ENCODE measurements around the gene PRR15L. TPM values are rescaled to one million over a fixed set of nuclear protein-coding genes. Genes with fewer than 3 reads are reported as not detected.

PRR15L gene
- total and polyA plus RNA-seq, 2 experiments from 2014 or later = 0.57 TPM; not detected in 1

DNA sequence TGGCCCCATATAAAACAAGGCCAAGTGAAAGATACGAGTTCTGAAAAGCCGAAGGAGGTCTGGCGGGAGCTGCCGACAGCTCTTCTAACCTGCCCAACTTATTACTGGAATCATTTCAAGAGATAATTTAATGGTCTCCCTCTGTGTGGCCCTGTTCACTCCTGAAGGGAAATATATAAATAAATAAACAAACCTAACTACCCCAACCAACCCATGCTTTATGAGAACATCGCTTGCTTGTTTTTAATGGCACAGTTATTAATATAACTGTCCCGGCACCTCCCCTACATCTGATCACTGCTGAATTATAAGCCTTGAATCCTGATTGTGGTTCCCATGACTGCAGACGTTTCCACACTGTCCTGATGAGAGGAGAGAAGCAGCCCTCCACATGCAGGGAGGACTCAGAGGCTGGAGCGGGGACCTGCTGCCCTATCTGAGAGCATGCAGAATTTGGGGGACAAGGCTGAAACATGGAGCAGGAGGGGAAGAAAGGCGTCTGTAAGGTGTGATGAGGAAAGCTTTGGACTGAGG, 35.4 kb upstream of the PRR15L start (continued):
- TF ChIP-seq, protein P1, sequence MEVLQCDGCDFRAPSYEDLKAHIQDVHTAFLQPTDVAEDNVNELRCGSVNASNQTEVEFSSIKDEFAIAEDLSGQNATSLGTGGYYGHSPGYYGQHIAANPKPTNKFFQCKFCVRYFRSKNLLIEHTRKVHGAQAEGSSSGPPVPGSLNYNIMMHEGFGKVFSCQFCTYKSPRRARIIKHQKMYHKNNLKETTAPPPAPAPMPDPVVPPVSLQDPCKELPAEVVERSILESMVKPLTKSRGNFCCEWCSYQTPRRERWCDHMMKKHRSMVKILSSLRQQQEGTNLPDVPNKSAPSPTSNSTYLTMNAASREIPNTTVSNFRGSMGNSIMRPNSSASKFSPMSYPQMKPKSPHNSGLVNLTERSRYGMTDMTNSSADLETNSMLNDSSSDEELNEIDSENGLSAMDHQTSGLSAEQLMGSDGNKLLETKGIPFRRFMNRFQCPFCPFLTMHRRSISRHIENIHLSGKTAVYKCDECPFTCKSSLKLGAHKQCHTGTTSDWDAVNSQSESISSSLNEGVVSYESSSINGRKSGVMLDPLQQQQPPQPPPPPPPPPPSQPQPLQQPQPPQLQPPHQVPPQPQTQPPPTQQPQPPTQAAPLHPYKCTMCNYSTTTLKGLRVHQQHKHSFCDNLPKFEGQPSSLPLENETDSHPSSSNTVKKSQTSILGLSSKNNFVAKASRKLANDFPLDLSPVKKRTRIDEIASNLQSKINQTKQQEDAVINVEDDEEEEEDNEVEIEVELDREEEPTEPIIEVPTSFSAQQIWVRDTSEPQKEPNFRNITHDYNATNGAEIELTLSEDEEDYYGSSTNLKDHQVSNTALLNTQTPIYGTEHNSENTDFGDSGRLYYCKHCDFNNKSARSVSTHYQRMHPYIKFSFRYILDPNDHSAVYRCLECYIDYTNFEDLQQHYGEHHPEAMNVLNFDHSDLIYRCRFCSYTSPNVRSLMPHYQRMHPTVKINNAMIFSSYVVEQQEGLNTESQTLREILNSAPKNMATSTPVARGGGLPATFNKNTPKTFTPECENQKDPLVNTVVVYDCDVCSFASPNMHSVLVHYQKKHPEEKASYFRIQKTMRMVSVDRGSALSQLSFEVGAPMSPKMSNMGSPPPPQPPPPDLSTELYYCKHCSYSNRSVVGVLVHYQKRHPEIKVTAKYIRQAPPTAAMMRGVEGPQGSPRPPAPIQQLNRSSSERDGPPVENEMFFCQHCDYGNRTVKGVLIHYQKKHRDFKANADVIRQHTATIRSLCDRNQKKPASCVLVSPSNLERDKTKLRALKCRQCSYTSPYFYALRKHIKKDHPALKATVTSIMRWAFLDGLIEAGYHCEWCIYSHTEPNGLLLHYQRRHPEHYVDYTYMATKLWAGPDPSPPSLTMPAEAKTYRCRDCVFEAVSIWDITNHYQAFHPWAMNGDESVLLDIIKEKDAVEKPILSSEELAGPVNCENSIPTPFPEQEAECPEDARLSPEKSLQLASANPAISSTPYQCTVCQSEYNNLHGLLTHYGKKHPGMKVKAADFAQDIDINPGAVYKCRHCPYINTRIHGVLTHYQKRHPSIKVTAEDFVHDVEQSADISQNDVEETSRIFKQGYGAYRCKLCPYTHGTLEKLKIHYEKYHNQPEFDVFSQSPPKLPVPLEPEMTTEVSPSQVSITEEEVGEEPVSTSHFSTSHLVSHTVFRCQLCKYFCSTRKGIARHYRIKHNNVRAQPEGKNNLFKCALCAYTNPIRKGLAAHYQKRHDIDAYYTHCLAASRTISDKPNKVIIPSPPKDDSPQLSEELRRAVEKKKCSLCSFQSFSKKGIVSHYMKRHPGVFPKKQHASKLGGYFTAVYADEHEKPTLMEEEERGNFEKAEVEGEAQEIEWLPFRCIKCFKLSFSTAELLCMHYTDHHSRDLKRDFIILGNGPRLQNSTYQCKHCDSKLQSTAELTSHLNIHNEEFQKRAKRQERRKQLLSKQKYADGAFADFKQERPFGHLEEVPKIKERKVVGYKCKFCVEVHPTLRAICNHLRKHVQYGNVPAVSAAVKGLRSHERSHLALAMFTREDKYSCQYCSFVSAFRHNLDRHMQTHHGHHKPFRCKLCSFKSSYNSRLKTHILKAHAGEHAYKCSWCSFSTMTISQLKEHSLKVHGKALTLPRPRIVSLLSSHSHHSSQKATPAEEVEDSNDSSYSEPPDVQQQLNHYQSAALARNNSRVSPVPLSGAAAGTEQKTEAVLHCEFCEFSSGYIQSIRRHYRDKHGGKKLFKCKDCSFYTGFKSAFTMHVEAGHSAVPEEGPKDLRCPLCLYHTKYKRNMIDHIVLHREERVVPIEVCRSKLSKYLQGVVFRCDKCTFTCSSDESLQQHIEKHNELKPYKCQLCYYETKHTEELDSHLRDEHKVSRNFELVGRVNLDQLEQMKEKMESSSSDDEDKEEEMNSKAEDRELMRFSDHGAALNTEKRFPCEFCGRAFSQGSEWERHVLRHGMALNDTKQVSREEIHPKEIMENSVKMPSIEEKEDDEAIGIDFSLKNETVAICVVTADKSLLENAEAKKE (CRISPR knock-in tag; IDR thresholded peaks at IDR 0.05) = no peak
- no peak for TF ChIP-seq ZNF114 (CRISPR knock-in tag; IDR thresholded peaks at IDR 0.05)
- TF ChIP-seq, protein P2, sequence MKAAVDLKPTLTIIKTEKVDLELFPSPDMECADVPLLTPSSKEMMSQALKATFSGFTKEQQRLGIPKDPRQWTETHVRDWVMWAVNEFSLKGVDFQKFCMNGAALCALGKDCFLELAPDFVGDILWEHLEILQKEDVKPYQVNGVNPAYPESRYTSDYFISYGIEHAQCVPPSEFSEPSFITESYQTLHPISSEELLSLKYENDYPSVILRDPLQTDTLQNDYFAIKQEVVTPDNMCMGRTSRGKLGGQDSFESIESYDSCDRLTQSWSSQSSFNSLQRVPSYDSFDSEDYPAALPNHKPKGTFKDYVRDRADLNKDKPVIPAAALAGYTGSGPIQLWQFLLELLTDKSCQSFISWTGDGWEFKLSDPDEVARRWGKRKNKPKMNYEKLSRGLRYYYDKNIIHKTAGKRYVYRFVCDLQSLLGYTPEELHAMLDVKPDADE (IDR thresholded peaks at IDR 0.05) = no peak

DNA sequence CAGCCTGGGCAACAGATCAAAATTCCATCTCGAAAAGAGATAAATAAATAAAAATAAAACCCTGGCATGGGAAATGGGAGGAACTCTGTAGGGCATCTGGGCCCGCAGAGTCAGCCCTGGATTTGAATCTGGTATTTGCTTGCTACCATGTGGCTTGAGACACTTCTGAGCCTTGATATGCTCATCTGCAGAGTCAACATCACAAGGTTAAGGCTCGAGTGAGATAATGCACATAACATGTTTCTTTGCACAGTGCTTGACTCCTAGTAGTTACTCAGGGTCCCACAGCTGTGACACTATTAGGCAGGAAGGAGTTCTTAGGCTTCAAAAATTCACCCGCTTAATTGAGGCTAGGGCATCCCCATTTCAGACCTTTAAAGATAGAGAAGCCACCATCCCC, 34.5 kb upstream of the PRR15L start:
- no peaks in the 10 kb centered on the region for H3K36me3 ChIP-seq (ENCODE audit: insufficient read depth)
- H2AFZ ChIP-seq = 0 out of 2 replicates have a peak overlapping the region, but pooled peaks have one; percentile 98
- H3K27ac ChIP-seq (ENCODE audit: low read depth) = no peak overlapping the region
- no peaks in the 10 kb centered on the region for H3K36me3 Mint-ChIP-seq (ENCODE audit: low read depth)
- no peaks in the 10 kb centered on the region for H3K9me3 Mint-ChIP-seq
- H4K20me1 ChIP-seq (replicated peaks; ENCODE audit: insufficient read depth) = no peaks in the 10 kb centered on the region
- no peak for DNase-seq (ENCODE audit: low spot score)
- H3K79me2 ChIP-seq (replicated peaks; ENCODE audit: insufficient read depth) = no peaks in the 10 kb centered on the region
- peaks cover 76% of the 10 kb centered on the region for H3K4me1 Mint-ChIP-seq
- no peak for ATAC-seq
- no peak overlapping the region for H3K4me3 ChIP-seq
- H3K4me3 Mint-ChIP-seq = no peak overlapping the region
- peak overlapping the region; percentile 74; the same call in 1 of the 2 replicates for H3K4me2 ChIP-seq
- H3F3A ChIP-seq (replicated peaks; ENCODE audit: low read depth) = 0 out of 2 replicates have a peak, but pooled peaks cover 6% of the 10 kb centered on the region
- no peak overlapping the region for H3K27ac Mint-ChIP-seq
- H3K4me1 ChIP-seq (ENCODE audit: insufficient read depth) = peaks cover 46% of the 10 kb centered on the region
- H3K9me2 ChIP-seq (ENCODE audit: insufficient read depth) = no peaks in the 10 kb centered on the region
- H3K27me3 ChIP-seq (ENCODE audit: insufficient read depth) = no peaks in the 10 kb centered on the region
- peaks cover 22% of the 10 kb centered on the region for H3K27me3 Mint-ChIP-seq (ENCODE audit: insufficient read depth, low read depth, poor library complexity)
- TF ChIP-seq, protein P1 (CRISPR knock-in tag; IDR thresholded peaks at IDR 0.05) = no peak
